Hepatic stellate cell (primary cell): ENCODE results near the gene MKRN2OS.

Experiments used
- DNase-seq: peaks from one replicate; pipeline ENCODE4 v3.0.0; 2011; ENCODE audit warnings: low spot score

The MKRN2OS gene

GRCh38 chr3:12513694-12514446 is 31.4 kb downstream of the MKRN2OS start:
- no peak for DNase-seq

GRCh38 chr3:12512534-12513118 is 32.7 kb downstream of the MKRN2OS start:
- DNase-seq = no peak

- no peak for DNase-seq
Measured at GRCh38 chr3:12509466-12509865, 35.8 kb downstream of the MKRN2OS start.

GRCh38 chr3:12508291-12508700 is 37.0 kb downstream of the MKRN2OS start:
- peak; percentile 90 for DNase-seq

GRCh38 chr3:12507591-12508281 is 37.6 kb downstream of the MKRN2OS start:
- peak; percentile 26 for DNase-seq

- no peak for DNase-seq
Measured at GRCh38 chr3:12506201-12506709, 39.0 kb downstream of the MKRN2OS start.

- DNase-seq = no peak
Measured at GRCh38 chr3:12503126-12503957, 42.0 kb downstream of the MKRN2OS start.

GRCh38 chr3:12501360-12502020 is 43.8 kb downstream of the MKRN2OS start:
- DNase-seq = peak; percentile 13

GRCh38 chr3:12499474-12499873 is 45.8 kb downstream of the MKRN2OS start:
- DNase-seq = no peak

GRCh38 chr3:12496453-12496761 is 48.9 kb downstream of the MKRN2OS start:
- DNase-seq = no peak

GRCh38 chr3:12495749-12496452 is 49.4 kb downstream of the MKRN2OS start:
- no peak for DNase-seq

- DNase-seq = no peak
Measured at GRCh38 chr3:12490547-12490946, 54.8 kb downstream of the MKRN2OS start.

GRCh38 chr3:12489832-12490231 is 55.5 kb downstream of the MKRN2OS start:
- DNase-seq = no peak
